ENCODE data around the gene SLC37A1.
"Not testable (repeated sequence)": the region's sequence is repeated elsewhere in the genome, so short reads cannot be mapped to it uniquely, and the experiment has no call there.

Gene SLC37A1

DNA sequence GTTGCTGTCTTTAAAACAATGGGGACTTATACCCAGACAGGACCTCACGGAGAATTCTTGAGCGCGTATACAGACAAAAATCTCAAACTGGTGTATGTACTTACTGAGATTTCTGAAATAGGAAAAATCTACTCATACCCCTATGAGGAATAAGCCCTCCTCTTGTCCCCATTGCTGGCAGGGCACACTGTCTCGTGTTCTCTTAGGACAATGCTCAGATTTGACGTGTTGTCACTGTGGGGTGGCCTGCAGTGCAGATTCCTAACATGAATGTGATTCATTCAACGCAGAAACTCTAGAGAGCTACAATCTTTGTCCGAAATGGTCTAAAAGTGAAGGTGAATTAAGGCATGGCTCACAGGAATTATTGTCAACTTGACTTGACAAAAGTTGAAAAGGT lies 108.6 kb downstream of the SLC37A1 start:
- DNase-seq = no peak

DNA sequence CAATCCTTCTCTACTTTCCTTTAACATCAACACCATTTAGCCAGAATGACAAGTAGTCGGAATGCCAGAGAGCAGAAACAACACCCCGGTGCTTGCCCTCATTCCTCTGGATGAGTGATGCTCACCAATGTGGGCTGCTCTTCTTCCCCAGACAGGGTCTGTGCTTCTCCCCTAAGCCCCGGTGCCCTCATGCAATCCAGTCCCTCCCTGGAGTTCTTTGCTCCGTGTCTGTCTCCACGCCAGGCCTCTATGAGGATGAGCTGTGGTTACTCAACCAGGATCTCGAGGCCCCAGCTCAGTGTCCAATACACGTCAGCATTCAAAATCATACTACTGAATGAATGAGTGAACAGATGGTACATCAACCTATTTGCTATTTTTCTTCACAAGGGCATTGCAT lies 110.0 kb downstream of the SLC37A1 start:
- DNase-seq = no peak

DNA sequence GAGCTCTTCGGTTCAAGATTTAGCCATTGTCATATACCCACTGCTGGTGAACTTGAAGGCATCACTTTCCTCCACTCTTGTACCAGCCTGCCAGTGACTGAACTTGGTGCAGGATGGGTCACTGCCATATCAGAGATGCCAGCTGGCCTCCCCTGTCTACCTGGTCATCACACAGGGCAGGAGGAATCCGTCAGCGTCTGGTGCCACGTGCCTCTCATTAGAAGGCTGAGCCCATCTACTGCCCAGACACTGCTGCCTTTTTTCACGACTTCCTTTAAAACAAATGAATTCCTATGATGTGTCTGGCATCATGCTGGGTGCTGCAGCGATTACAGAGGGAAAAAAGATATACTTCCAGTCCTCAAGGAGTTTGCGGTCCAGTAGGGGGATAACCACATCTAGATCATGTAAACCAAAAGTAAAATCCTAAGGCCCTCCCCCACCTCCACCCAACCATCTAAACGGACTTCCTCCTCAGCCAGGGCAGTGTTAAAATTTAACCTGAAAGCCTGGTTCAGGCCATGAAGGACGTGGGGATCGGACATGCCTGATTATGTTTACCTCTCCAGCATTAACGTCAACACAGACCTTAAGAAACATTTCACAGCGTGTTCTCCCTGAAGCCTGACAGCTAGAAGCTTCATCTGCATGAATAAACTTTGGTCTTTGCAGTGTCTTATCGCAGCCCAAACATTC lies 110.6 kb downstream of the SLC37A1 start:
- DNase-seq = no peak

DNA sequence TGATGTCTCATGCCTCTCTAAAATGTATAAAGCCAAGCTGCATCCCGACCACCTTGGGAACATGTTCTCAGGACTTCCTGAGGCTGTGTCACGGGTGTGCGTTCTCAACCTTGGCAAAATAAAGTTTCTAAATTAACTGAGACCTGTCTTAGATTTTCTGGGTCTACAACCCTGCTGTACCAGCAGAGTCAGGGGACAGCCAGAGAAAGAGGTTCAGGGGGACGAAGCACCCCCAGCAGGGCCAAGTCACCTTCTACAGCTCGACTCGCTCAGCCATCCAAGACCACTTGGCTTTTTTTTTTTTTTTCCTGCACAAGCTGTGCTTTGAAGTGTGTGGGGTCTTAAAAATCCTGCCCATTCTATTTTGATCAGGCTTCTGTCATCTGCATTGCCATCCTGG lies 111.3 kb downstream of the SLC37A1 start:
- no peak for DNase-seq

DNA sequence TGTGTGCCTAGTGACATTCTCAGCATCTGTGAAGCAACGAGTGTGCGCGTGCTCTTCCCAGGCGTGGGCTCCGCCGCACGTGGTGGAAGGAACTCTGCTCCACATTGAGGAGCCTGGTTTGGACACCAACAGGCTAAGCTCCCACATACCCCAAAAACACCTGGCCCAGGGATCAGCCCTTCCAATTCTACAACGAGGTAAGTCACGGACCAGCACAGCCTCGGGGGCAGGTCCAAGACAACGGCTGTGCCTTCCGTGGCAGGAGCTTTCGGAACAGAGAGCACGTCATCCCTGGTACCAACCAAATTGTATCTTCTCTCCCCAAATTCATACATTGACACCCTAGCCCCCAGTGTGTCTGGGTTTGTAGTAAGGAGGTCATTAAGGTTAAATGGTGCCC lies 112.5 kb downstream of the SLC37A1 start:
- DNase-seq = no peak

DNA sequence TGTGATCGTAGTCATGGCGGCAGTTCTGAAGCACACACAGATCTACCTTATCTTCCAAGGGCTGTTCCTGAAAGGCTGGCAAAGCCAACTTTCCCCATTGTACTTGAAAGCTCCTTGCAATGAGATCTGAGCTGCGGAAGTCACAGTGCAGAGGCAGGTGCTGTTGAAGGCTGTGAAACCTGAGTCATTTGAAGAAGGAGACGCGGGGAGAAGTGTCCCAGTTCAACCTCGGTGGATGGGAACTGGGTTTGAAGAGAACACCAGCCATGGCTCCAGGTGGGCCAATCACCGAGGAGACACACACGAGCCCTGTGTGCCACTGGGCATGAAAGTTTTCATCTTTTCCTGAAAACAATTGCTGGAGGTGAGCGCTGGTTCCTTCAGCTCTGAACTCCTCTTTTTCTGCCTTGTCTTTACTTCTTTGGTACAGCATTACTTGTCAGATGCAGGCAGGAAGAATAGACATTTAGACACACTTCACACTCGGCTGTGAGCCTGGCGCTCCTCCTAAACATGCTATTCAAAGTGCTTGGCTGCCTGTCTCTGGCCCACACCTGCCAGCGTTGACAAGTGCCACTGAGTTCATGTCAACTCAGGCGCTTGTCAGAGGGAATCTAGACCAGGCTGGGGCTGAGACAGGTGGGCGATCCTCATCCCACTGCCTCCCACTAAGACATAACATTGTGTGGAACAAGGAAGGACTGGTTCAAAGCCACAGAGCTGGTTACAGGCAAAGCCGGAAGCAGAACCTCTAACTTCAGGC lies 114.1 kb downstream of the SLC37A1 start:
- no peak for DNase-seq

DNA sequence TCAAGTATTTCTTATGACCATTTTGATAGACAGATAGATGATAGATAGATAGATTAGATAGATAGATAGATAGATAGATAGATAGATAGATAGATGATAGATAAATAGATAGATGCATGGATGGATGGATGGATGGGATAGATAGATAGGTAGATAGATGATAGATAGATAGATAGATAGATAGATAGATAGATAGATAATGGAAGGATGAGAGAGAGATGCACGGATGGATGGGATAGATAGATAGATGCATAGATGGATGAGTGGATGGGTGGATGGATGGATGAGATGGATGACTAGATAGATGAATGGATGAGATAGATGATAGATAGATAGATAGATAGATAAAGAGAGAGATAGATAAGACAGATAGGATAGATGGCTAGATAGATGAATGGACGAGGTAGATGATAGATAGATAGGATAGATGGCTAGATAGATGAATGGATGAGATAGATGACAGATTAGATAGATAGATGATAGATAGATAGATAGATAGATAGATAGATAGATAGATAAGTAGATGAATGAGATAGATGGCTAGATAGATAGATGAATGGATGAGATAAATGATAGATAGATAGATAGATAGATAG lies 114.9 kb downstream of the SLC37A1 start:
- DNase-seq = not testable (repeated sequence)

DNA sequence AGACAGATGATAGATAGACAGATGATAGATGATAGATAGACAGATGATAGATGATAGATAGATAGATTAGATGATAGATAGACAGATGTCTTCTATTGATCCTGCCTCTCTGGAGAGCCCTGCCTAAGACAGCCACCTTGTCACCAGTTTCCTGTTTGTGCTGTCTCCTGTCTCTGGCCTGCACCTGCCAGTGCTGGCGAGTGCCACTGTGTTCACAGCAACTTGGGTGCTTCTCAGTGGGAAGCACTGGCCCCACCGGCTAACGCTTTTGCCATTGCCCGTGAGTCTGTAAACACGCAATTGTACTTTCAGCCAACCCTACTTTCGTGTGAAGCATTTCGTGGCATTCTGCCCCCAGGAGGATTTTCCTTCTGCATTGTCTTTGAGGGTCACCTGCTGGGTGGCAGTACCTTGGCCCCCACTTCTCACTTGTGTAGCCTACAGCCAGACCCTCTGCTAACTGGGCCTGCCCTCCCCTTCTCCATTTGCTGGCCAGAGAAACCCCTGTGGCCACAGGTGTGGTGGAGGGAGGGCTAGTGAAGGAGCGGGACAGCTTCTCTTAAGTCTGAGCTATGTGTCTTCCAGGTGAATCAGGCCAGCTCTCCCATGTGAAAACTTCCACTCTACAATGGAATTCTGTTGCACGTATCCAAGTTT lies 116.4 kb downstream of the SLC37A1 start:
- no peak for DNase-seq

DNA sequence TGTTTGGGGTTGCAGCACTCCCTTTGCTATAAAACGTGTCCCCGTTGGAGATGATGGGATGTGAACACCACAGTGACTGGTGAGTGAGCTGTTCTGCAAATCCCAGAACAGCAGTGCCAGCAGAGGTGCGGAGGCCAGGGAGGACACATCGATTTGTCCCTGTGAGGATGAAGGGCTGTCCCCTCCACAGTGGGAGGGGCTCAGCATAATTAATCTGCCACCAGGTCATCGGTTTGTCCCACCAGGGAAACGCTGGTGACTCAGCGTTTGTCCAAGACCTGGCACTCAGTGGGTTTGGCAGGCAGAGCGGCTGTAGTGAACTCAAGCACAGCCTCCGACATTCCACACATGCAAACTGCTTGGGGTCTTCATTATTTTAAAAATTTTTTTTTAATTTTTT lies 117.0 kb downstream of the SLC37A1 start:
- DNase-seq = no peak
